NB4 (cell line): ENCODE results near the gene PDE6C.

Experiments used
- MYC ChIP-seq: IDR thresholded peaks from 2 replicates; pipeline ENCODE4 v1.6.1; 2011; ENCODE audit warnings: low read depth, low read length
- POLR2A ChIP-seq: IDR thresholded peaks from 2 replicates; pipeline ENCODE4 v1.6.1; 2011; ENCODE audit warnings: mild to moderate bottlenecking; ENCODE audit not compliant: insufficient read length; ENCODE audit errors: extremely low read depth
- TF ChIP-seq, protein P1 (sequence below): IDR thresholded peaks from one replicate; pipeline ENCODE4 v1.5.1; 2012; ENCODE audit warnings: low read depth, low read length
- TF ChIP-seq, protein P2 (sequence below): IDR thresholded peaks from 2 replicates; pipeline ENCODE4 v1.6.1; 2011; ENCODE audit warnings: low read depth, low read length

DNA sequence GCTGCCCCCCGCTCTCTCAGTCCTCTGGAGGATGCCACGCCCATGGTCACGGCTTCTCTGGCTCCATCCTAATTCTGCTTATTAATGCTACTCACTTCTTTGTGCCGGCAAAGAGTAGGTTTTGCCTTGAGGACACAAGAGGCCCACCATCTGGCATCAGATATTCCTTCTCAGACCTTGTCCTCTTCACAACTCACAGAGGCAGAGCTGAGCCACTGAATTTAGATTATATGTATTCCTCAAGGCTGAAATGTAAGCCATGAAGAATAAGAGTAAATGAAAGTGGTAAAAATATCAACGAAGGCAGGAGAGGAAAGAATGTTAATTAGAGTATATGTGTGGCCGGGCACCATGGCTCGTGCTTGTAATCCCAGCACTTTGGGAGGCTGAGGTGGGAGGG lies 17.8 kb upstream of the PDE6C start:
- TF ChIP-seq, protein P1, sequence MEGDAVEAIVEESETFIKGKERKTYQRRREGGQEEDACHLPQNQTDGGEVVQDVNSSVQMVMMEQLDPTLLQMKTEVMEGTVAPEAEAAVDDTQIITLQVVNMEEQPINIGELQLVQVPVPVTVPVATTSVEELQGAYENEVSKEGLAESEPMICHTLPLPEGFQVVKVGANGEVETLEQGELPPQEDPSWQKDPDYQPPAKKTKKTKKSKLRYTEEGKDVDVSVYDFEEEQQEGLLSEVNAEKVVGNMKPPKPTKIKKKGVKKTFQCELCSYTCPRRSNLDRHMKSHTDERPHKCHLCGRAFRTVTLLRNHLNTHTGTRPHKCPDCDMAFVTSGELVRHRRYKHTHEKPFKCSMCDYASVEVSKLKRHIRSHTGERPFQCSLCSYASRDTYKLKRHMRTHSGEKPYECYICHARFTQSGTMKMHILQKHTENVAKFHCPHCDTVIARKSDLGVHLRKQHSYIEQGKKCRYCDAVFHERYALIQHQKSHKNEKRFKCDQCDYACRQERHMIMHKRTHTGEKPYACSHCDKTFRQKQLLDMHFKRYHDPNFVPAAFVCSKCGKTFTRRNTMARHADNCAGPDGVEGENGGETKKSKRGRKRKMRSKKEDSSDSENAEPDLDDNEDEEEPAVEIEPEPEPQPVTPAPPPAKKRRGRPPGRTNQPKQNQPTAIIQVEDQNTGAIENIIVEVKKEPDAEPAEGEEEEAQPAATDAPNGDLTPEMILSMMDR = no peak
- TF ChIP-seq POLR2A = no peak
- no peak for TF ChIP-seq MYC
- TF ChIP-seq, protein P2, sequence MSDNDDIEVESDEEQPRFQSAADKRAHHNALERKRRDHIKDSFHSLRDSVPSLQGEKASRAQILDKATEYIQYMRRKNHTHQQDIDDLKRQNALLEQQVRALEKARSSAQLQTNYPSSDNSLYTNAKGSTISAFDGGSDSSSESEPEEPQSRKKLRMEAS = no peak
